GM21529 (cell line): ENCODE data around the gene NSF.
"Not testable (repeated sequence)": the region's sequence is repeated elsewhere in the genome, so short reads cannot be mapped to it uniquely, and the experiment has no call there.

ENCODE experiments used
- ATAC-seq: cut with Tn5 transposase; IDR thresholded peaks from one replicate; pipeline ENCODE4 v1.9.1; 2021; ENCODE audit not compliant: unreplicated experiment

NSF gene

GRCh38 chr17:46751425-46751824 is 161.0 kb downstream of the NSF start:
- ATAC-seq: no peak

GRCh38 chr17:46753776-46754175 is 163.3 kb downstream of the NSF start:
- ATAC-seq: no peak

- no peak for ATAC-seq
Measured at GRCh38 chr17:46756081-46756735, 165.7 kb downstream of the NSF start.

GRCh38 chr17:46756861-46757260 is 166.4 kb downstream of the NSF start:
- ATAC-seq: no peak

GRCh38 chr17:46757588-46757987 is 167.1 kb downstream of the NSF start:
- ATAC-seq: not testable (repeated sequence)

- no peak for ATAC-seq
Measured at GRCh38 chr17:46758614-46759013, 168.1 kb downstream of the NSF start.

- ATAC-seq: no peak
Measured at GRCh38 chr17:46759141-46759540, 168.7 kb downstream of the NSF start.

- no peak for ATAC-seq
Measured at GRCh38 chr17:46763416-46763815, 172.9 kb downstream of the NSF start.

GRCh38 chr17:46764000-46764708 is 173.7 kb downstream of the NSF start:
- ATAC-seq: no peak

- no peak for ATAC-seq
Measured at GRCh38 chr17:46764709-46765401, 174.4 kb downstream of the NSF start.

GRCh38 chr17:46765453-46765852 is 175.0 kb downstream of the NSF start:
- ATAC-seq: no peak

- ATAC-seq: no peak
Measured at GRCh38 chr17:46766493-46767491, 176.3 kb downstream of the NSF start.

- ATAC-seq: no peak
Measured at GRCh38 chr17:46768540-46768870, 178.0 kb downstream of the NSF start.

GRCh38 chr17:46768896-46769295 is 178.4 kb downstream of the NSF start:
- ATAC-seq: not testable (repeated sequence)

- ATAC-seq: no peak
Measured at GRCh38 chr17:46769531-46770438, 179.3 kb downstream of the NSF start.

- ATAC-seq: no peak
Measured at GRCh38 chr17:46770439-46770817, 180.0 kb downstream of the NSF start.

GRCh38 chr17:46770818-46771560 is 180.5 kb downstream of the NSF start:
- no peak for ATAC-seq

- no peak for ATAC-seq
Measured at GRCh38 chr17:46771561-46772474, 181.3 kb downstream of the NSF start.
